Measurements from ENCODE around the gene NAALADL1. TPM values are rescaled to one million over a fixed set of nuclear protein-coding genes. Genes with fewer than 3 reads are reported as not detected.
A peak's percentile ranks its signal among the peaks of the same experiment; 100 is the strongest.

The NAALADL1 gene
- total and polyA plus RNA-seq, 2 of the 4 experiments (the other 2 are of a cell fraction) = 3.8 to 5.8 TPM

- POLR2A ChIA-PET (ENCODE audit: unreplicated experiment) = no interaction called here
- no peaks in the 10 kb centered on the region; the same call in 1 of the 2 replicates for H3K9me1 ChIP-seq (ENCODE audit: insufficient read depth, low read length)
- no peaks in the 10 kb centered on the region for H3K4me1 ChIP-seq (ENCODE audit: control insufficient read depth, insufficient read depth, low read length)
- CTCF ChIA-PET = no interaction called here
- in situ Hi-C loops (cut with MboI; ENCODE audit: low sequenced_read_pairs) (no loop called here), intact Hi-C loops (cut with micrococcal nuclease) (no loop called here), dilution Hi-C loops (cut with HindIII; ENCODE audit: low sequenced_read_pairs, unreplicated experiment) (no loop called here)
- no peak overlapping the region for H2BK5ac ChIP-seq (ENCODE audit: low read depth, low read length, poor library complexity, severe bottlenecking)
- no peak overlapping the region for H2BK120ac ChIP-seq (ENCODE audit: low read depth, low read length)
- H3K79me1 ChIP-seq (ENCODE audit: low read depth in 1 of 2, low read length in 2 of 2) = peaks cover 29 to 49% of the 10 kb centered on the region in 2 experiments
- H3K23ac ChIP-seq (ENCODE audit: low read depth, low read length) = no peak overlapping the region
- BruUV-seq (replicated peaks) = no TSS peak
- WGBS, 2 experiments (ENCODE audit: extremely low coverage in 2 of 2, insufficient read length in 1 of 2) = 40% methylated on average over 1 of the region's 3 CpGs; no CpG with 5 or more reads in 1 of the 2 experiments
- DNase-seq (peak; percentile 17), ATAC-seq (ENCODE audit: low read depth) (peak; percentile 71)
- H2AFZ ChIP-seq (replicated peaks; ENCODE audit: low read length, poor library complexity) = no peak overlapping the region
- no peak overlapping the region for H3K9ac ChIP-seq (ENCODE audit: low read depth, low read length)
- no peak overlapping the region for H4K5ac ChIP-seq (ENCODE audit: low read depth, low read length)
- no peak overlapping the region for H3K4me2 ChIP-seq (ENCODE audit: low read depth, low read length)
- H2AK9ac ChIP-seq (replicated peaks; ENCODE audit: low read depth, low read length, poor library complexity) = no peak overlapping the region
- no peak overlapping the region for H3K56ac ChIP-seq (ENCODE audit: extremely low read depth, insufficient read depth, low read length)
- H3K4ac ChIP-seq (ENCODE audit: low read depth, low read length) = no peak overlapping the region
- H3K14ac ChIP-seq (replicated peaks; ENCODE audit: low read depth, low read length) = no peak overlapping the region
- H3K9me3 ChIP-seq (ENCODE audit: control insufficient read depth, insufficient read depth, low read length) = no peaks in the 10 kb centered on the region
- H3K4me3 ChIP-seq (ENCODE audit: insufficient read depth, low read depth, low read length) = no peak overlapping the region
- no peaks in the 10 kb centered on the region for H4K20me1 ChIP-seq (ENCODE audit: insufficient read depth, low read length)
- no peak overlapping the region for H3K27ac ChIP-seq (ENCODE audit: insufficient read depth, low read length)
- no peak overlapping the region for H3K18ac ChIP-seq (ENCODE audit: low read depth, low read length)
- no peak overlapping the region for H2BK20ac ChIP-seq (ENCODE audit: low read depth, low read length)
- H2BK15ac ChIP-seq (ENCODE audit: low read depth, low read length) = no peak overlapping the region
- TF ChIP-seq USF2 (IDR thresholded peaks at IDR 0.05; ENCODE audit: low read depth, low read length) (no peak), MXI1 (IDR thresholded peaks at IDR 0.05; ENCODE audit: borderline replicate concordance, low read depth, low read length) (no peak), MAZ (IDR thresholded peaks at IDR 0.05; ENCODE audit: borderline replicate concordance, low read depth, low read length) (no peak), CHD1 (IDR thresholded peaks at IDR 0.05; ENCODE audit: low read depth, low read length) (no peak), NFE2L2 (IDR thresholded peaks at IDR 0.05; ENCODE audit: low read depth, low read length) (no peak), POLR2A (IDR thresholded peaks at IDR 0.05; ENCODE audit: low read depth, low read length) (no peak), SMC3 (IDR thresholded peaks at IDR 0.05; ENCODE audit: low read depth, low read length) (peak; percentile 39; the same call in 1 of the 2 replicates), RFX5 (IDR thresholded peaks at IDR 0.05; ENCODE audit: low read depth, low read length) (no peak), ELK1 (IDR thresholded peaks at IDR 0.05; ENCODE audit: borderline replicate concordance, low read depth, low read length) (no peak), FOS (IDR thresholded peaks at IDR 0.05; ENCODE audit: low read depth, low read length) (no peak), RCOR1 (IDR thresholded peaks at IDR 0.05; ENCODE audit: insufficient replicate concordance, low read length) (no peak), MAFK (IDR thresholded peaks at IDR 0.05; ENCODE audit: low read depth, low read length) (no peak), CEBPB (IDR thresholded peaks at IDR 0.05; ENCODE audit: low read depth, low read length) (no peak), BHLHE40 (IDR thresholded peaks at IDR 0.05; ENCODE audit: low read depth, low read length) (no peak), RAD21 (IDR thresholded peaks at IDR 0.05; ENCODE audit: low read length) (peak; percentile 51)
- TF ChIP-seq, protein P1, sequence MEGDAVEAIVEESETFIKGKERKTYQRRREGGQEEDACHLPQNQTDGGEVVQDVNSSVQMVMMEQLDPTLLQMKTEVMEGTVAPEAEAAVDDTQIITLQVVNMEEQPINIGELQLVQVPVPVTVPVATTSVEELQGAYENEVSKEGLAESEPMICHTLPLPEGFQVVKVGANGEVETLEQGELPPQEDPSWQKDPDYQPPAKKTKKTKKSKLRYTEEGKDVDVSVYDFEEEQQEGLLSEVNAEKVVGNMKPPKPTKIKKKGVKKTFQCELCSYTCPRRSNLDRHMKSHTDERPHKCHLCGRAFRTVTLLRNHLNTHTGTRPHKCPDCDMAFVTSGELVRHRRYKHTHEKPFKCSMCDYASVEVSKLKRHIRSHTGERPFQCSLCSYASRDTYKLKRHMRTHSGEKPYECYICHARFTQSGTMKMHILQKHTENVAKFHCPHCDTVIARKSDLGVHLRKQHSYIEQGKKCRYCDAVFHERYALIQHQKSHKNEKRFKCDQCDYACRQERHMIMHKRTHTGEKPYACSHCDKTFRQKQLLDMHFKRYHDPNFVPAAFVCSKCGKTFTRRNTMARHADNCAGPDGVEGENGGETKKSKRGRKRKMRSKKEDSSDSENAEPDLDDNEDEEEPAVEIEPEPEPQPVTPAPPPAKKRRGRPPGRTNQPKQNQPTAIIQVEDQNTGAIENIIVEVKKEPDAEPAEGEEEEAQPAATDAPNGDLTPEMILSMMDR (conservative IDR thresholded peaks at IDR 0.05; ENCODE audit: low read depth, low read length) = peak; percentile 43
- no peak overlapping the region for H2AK5ac ChIP-seq (ENCODE audit: low read depth, low read length)
- H4K8ac ChIP-seq (ENCODE audit: low read depth in 2 of 2, low read length in 2 of 2) = no peak overlapping the region
- H3K36me3 ChIP-seq (ENCODE audit: control insufficient read depth, insufficient read depth, low read length) = peaks cover 2% of the 10 kb centered on the region
- no peak overlapping the region for H4K91ac ChIP-seq (ENCODE audit: insufficient read depth, low read depth, low read length)
- H3K27me3 ChIP-seq (ENCODE audit: control insufficient read depth, insufficient read depth, low read length) = no peaks in the 10 kb centered on the region
Measured at GRCh38 chr11:65078151-65078550, 19.8 kb upstream of the NAALADL1 start.
